Stimulated activated CD4-positive, alpha-beta T cell treated with anti-CD3 and anti-CD28 coated beads, Interleukin-2, amount 100 ng/mL, for 4 hours (primary cell): ENCODE data around the gene SHISAL1.

Experiments used
- DNase-seq: peaks from one replicate; pipeline ENCODE4 v3.0.0-alpha.2; 2020; ENCODE audit warnings: low read depth

SHISAL1 gene

DNA sequence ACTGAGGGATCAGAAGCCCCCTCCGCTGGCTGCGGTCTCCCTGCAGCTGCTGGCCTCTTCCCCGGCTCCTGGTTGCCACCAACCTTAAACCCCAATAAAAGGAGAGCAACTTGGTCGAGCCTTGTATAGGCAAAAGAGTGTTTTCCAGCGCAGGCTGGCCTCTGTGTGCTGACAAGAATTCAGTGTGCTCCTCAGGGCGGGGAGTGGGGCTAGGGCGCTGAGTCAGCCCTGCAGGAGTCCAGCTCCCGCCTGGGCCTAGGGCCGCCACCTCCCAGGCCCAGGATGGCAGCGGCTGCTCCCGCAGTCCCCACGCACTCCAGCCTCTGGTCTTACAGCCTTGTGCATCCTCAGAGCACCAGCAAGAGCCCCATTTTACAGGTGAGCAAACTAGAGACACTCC lies at the start of gene SHISAL1:
Gene SHISAL1 (minus strand): TSS at position 186 of the 400 bp plus-strand sequence. CDS start 12,006 bp downstream, outside the sequence.
- DNase-seq: no peak

DNA sequence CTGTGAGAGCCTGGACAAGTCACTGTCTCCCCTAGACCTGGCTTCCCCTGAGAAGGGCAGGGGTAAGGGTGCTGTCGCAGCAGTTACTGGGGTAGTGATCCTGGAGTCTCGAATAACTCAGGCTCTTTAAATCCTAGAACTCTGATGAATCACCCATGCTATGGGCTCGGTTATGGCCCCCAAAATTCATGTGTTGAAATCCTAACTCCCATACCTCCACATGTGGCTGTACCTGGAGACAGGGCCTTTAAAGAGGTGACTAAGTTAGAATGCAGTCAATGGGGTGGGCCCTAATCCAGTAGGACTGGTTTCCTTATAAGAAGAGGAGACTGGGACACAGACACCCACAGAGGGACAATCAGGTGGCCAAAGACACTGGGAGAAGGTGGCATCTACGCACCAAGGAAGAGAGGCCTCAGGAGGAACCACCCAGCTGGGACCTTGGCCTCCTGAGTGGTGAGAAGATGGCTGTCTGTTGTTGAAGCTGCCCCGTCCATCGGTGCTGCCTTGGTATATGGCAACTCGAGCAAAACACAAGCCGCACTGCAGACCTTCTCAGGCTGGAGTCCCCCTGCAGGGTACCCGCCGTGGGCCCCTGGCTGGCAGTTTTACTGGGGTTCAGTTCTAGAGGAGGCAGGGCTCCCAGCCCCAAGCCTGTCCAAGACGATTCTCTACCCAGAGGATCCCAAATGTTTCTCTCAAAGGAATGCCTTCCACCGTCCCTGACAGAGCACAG lies 48.8 kb upstream of the SHISAL1 start:
- DNase-seq: no peak

DNA sequence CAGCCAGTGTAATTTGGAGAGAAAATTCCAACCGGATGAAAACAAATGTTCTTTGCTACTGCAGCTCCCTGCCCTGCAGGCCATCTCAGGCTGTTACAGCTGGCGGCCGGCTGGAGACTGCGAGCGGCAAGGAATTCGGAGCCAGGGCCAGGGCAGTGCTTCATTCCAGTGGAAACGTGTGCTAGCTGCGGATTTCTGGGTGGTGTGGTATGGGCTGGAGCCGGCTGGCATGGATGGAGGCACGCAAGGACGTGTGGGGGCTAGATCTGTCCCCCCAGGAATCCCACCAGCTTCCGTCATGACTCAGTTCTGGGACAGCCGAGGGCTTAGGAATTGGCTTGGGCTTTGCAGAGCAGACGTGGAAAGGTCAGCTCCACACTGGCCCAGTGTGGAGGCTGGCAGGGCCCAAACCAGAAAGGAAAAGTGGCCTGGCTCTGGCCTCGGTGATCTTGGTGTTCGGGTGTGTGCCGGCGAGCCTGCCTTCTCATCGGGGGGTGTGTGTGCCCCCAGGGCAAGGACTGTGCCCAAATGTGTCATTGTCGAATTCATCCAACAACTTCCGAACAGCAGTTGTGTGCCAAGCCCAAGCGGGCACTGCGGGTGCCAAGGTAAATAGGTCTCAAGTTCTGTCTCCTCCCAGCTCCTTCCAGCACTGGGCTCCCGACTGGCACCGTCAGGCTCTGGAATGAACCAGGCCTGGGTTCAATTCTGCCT lies 48.1 kb upstream of the SHISAL1 start:
- no peak for DNase-seq

DNA sequence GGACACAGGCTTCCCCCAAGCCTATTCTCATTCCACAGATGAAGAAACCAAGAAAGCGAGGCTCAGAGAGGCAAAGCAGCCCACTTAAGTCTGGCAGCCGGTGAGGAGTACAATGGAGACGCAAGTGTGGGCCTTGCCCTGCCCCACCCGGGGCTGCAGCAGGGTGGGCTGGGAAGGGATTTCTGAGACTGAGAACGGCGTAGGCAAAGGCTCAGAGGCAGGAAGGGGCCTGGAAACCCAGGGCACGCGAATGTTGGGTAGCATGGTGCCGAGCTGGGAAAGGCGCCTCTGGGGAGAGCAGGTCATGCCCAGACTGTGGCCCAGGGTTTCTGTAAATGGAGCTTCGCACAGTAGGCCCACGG lies 47.5 kb upstream of the SHISAL1 start:
- no peak for DNase-seq

DNA sequence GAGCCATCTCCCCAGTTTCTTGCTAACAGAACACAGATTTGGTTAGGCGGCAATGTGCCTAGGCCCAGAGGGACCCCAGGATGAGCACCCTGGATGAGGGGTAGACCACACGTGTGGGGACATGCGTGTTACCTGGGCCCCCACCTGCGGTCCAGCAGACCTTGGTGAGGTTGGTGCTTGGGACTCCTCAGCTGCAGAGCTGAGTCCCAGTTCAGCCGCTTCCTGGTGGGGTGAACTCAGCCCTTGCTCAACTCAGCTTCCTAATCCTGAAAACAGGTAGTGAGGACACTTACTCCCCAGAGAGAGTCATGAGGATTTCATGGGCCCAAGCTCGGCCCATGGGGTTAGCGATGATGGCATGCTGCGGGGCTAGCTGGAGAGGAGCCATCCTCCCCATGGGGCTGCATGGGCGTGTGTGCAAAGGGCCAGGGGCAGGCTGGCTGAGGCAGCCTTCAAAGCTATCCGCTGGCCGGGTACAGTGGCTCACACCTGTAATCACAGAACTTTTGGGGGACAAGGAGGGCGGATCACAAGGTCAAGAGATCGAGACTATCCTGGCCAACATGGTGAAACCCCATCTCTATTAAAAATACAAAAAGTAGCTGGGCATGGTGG lies 46.9 kb upstream of the SHISAL1 start:
- DNase-seq: no peak

DNA sequence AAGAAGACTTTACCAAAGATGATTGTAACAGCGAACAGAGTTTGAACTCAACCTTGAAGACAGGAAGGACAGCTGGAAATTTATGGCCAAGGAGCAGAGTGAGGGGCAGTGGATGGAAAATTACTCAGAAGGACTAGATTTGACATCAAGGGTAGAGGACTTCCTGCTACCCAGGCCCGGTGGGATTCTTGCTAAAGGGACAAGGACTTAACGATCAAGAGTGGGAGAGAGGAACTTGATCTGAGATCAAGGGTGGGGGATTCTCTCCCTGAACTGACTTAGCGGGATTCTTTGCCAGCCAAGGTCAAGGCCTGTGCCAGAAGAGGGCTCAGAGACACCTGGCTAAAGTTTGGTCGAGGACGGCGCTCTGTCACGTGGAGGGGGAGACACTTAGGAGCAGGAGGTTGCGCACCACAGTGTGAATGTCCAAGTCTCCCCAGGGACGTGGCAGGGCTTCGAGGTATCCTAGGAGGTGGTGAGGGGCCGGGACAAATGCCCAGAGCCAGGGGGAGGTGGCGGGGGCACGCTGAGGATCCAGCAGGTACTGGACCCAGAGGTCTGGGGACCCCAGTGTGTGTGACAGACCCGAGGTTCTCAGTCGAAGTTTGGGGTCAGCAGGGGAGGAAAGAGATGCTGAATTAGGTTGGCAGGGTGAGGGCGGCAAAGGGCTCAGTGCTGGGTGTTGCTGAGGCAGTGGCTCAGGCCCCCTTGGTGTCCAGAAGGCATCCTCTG lies 46.1 kb upstream of the SHISAL1 start:
- DNase-seq: no peak

DNA sequence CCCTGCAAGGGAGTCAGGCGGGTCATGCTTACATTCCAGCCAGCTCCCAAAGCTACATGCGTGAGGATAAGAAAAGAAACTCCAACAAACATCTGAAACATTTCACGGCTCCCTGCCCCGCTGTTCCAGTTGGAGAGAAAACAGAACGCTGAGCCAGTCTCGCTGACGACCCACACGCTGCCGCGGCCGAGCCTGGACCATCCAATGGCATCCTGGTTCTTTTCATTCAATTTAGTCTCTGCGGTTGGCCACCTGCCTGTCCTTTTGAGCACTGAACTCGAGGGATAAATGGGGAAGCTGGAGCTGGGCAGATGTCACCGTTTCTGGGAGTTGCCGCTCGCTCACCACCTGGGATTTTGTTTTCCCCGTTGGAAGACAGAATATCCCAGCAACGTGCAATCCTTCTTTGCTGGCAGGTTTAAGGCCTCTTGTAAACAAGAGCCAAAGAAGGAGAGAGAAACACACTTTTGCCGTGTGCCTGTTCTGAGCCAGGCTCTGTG lies 45.3 kb upstream of the SHISAL1 start:
- DNase-seq: no peak

DNA sequence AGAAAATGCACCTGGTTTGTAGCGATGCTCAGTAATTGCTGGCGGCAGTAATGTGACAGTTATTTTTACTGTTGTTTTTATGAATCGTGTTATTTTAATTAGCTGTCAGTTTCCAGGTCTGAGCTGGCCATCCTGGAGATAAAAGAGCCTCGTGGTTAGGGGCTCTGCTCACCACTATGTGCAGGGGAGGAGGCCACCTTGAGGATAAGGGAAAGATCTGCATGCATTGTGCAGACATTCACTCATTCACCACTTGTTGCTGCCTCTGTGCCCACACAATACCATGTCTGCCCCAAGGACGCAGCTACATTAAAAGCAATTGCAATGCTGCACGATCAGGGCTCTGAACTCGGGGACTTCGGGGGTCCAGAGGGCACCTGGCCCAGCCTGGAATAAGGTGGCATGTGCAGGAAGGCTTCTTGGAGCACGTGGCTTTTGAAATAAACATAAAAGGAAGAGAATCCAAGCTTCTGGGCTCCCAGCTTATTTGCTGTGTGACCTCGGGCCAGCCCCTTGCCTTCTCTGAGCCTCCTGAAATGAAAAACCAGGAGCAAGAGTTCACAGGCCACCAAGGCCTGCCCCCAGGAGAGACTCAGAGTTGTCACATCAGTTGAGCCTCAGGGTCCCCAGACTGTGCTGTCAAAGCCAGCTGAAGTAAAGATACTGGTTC lies 44.7 kb upstream of the SHISAL1 start:
- DNase-seq: no peak

DNA sequence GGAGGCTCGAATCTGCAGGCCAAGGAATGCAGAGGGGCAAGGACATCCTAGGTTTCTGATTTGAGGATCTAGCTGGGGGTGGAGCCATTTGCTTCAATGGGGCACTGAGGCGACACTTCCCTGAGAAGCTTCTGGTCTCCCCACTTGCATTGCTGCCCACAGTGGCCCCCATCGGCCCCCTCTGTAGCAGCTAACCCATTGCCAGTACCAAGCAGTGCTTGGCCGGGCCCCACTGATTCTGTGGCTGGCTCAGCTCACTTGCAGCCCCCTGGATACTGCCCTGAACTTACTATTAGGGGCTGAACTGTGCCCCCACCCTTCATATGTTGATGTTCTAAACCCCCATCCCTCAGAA lies 42.9 kb upstream of the SHISAL1 start:
- DNase-seq: no peak

DNA sequence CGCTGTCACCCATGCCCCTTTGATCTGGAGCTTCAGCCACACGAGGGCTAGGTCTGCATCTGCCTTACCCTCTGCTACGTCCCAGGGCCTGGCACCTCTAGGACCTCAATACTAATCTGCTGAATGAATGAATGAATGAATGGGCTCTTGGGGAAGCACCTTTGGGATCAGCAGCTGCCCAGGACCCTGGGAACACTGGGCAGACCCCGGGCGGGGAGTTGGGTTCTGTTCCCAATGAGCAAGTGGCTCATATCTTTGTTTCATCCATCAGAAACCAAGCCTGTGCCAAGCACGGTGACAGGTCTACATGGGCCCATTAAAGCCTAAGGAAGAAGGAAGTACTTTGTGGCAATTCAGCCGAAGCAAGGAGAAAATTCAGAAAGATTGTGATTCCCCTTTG lies 41.5 kb upstream of the SHISAL1 start:
- no peak for DNase-seq

DNA sequence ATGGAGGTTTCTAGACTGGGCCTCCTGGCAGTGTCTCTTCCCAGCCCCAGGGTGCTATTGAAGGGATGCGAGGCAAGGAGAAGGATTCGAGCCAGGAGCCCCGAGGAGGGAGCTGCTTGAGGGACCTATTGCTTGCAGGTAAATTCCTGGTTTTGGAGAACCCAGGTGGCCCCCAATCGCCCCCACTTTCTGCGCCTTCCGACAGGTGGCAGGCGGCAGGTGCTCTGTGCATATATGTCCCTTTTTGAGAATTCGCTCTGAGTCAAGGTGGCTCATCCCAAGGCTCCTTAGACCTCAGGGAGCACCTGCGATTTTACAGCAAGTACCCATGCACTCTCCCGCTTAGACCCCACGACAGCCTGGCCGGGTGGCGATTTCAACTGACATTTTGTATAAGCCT lies 40.3 kb upstream of the SHISAL1 start:
- DNase-seq: no peak

DNA sequence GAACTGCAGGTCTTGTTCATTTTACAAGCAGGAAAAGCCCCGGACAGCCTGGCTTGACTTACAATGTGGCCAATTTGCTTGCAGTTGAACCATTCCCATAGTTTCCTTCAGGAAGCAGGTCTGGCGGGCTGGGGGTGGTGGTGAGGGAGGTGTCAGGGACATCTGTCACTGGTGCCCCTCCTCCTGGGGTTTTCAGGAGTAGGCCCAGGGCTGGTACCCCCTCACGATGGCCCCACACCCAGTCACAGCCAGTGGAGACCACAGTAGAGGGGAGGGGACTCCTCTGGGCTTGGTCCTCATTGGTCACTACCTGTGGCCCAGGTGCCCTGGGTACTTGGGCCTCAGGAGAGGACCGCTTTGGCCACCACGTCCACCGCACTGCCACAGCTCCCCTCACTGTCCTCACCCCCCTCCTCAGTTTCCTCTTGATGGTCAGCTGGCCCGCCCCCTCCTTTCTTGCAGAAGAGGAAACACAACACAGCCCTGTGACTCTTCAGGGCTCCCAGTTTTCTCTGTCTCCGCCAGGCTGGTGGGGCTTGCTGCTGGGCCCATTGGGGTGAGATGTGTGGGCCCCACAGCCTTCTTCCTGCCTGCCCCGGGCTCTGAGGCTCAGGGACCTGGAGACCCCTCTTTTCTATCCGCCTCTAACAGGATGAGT lies 39.8 kb upstream of the SHISAL1 start:
- no peak for DNase-seq

DNA sequence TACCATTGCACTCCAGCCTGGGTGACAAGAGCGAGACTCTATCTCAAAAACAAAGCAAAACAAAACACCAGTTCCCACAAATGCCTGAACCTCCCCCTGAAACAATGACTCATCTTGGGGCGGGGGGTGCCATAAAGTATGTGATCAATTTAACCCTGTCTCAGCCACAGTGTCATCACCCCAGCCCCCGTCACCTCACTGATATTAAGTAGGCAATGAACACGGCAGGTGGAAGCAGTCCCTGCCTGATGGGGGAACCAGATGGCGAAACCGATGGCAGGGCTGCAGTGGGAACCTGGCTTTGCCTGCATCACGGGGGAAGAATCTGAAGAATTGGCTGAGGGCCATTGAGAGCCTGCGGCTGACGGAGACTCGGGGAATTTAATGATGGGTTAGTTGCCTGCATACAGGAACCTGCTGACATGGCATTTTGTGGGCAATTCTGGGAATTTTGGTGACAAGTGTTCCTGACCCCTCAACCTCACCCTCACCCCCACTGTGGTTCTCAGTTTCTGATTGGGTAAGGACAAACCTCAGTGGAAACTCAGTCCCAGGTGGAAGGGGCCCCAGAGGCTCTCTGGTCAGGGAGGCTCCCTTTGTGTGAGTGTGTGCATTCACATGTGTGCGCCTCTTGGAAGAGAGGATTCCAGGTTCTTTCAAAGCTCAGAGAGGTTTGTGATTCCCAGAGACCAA lies 39.1 kb upstream of the SHISAL1 start:
- no peak for DNase-seq

DNA sequence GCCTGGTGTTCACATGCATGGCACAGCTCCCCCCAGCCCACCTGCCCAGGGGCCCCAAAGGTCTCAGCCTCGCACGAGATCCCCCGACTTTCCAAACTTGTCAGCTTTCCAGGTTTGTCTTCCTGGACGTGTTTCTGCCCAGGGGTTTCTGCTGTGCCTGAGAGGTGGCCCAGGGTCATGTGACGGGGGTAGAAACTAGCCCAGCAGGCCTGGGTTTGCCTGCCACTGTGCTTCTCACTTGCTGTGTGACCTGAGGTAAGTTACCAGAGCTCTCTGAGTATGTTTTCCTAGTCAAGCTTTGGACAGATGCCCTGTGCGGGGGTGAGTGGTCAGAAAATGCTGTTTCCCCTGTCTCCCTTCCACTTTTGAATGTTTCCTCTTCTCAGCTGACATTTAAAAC lies 38.3 kb upstream of the SHISAL1 start:
- DNase-seq: no peak

DNA sequence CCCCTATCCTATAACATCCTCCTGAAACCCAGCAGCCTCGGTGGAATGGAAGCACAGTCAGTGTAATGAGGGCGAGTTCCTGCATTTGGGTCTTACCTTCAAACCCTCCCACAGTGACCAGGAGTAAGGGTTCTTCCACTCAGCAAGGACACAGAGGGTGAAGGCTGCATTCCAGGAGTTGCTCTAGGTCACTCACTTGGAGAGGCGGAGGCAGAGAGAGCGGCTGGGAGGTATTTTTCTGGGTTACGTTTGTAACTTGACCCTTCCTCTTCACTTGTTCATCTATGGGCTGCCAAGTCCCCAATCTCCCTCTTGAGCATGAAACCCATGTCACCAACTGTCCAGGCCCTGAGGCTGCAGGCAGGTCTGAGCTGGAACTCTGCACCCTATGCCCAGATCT lies 36.8 kb upstream of the SHISAL1 start:
- no peak for DNase-seq

DNA sequence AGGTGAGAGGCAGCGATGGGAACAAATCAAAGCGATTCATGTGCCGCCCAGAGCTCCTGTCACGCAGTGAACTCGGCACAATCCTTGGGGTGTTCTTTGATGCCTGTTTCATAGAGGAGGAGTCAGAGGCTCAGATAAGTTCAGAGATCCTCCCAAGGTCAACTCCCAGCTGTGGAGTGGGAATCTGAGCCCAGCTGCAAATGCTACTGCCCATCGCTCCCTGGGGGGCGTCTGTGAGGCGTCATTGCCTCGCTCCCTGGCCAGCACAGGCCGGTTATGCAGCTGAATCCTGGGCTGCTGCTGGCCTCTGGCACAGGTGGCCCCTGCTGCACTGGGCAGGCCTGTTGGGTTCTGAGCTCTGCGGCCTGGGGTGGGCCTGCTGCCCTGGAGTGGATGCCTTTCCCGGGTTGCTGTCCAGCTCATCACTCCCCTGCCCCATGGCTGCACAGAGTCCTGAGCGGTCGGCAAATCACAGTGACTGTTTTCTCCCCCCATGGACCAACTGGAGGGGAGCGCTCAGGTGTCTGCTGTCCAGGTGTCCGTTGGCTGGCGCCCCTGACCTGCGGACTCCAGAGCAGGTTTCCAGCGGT lies 36.3 kb upstream of the SHISAL1 start:
- no peak for DNase-seq

DNA sequence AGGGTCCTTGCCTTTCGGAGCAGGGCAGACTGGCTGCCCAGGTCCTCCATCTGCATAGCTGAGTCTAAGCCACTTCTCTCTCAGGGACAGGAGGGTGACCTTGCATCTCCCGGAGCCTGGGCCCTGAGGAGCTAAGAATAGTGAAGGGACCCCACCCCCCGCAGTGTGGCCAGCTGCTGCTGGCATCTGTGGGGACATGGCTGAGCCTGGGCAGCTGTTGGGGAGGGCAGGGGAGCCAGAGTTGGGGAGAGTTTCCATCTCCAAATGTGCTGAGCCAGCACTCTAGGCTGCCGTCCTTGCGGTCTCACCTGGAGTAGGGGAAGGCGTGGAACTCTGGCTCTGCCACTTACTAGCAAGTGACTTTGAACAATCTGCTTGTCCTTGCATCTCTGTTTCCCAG lies 34.8 kb upstream of the SHISAL1 start:
- DNase-seq: no peak

DNA sequence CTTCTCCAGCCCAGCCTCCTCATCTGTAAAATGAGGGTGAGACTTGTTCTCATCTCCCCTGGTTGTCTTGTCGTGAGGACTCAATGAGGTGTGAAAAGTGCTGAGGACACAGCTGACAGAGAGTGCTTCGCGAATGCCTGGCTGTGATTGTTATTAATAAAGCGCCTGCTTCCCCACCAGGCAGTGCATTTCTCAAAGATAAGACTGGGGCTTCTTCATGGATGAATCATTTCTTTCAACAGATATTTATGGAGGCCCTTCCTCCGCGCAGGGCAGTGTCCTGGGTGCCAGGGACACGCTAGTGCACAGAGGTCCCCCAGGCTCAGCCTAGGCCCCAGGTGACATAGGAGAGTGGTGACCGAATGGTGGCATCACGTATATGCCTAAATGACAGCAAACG lies 34.3 kb upstream of the SHISAL1 start:
- no peak for DNase-seq

DNA sequence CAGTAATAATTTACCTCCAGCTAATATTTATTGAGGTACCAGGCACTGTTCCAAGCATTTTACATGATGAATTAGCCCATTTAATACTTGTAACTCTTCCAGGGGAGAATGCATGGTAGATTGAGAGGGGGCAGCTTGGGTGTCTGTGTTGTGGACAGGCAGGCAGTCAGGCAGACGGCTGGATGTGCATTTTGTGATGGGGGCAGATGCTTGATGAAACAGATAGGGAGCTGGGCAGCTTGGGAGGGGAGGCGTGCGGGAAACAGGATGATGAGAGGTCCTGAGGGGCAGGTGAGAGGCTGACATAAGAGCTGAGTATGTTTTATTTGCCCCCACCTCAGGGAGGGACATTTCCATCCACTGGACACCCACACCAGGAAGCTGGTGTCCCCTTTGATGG lies 33.1 kb upstream of the SHISAL1 start:
- DNase-seq: no peak

DNA sequence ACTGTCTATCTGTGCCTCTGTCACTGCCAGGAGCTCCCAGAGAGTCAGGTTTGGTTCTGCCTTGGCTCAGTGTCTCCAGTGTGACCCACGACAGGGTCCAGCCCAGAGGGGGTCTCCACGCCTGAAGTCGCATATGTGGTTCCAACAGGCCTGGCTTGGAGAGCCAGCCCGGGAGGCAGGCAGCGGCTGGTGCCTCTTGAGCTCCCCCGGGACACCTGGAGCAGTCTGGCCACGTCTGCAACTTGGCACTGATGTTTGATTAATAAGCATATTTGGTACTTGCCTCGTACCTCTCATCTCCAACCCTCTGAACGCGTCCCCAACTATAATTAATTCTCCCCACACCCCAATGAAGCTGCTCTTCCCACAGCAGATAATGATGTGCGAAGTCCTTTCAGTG lies 31.7 kb upstream of the SHISAL1 start:
- no peak for DNase-seq
